Right cardiac atrium (tissue), 5 donors: Measurements from ENCODE around the gene IL3. TPM values are rescaled to one million over a fixed set of nuclear protein-coding genes. Genes with fewer than 3 reads are reported as not detected.

Experiments used
- ATAC-seq, 2 donors: fragments of 200-7000 bp; cut with Tn5 transposase; one replicate each; pipeline versions ENCODE4 v1.8.0 to v1.9.1; 2020; ENCODE audit warnings: moderate library complexity in 2 of 2, mild to moderate bottlenecking in 1 of 2
- DNase-seq, 3 donors: peaks; one replicate each; pipeline ENCODE4 v3.0.0-alpha.2; 2020
- H3K27ac ChIP-seq: one replicate; pipeline ENCODE4 v1.5.1; 2013; ENCODE audit warnings: mild to moderate bottlenecking, low read length, control low read depth, moderate library complexity
- H3K27me3 ChIP-seq: one replicate; pipeline ENCODE4 v1.6.1; 2013; ENCODE audit not compliant: control insufficient read depth, insufficient read depth
- H3K4me1 ChIP-seq: one replicate; pipeline ENCODE4 v1.6.1; 2013; ENCODE audit warnings: low read length; ENCODE audit not compliant: control insufficient read depth, insufficient read depth
- H3K4me3 ChIP-seq: one replicate; pipeline ENCODE4 v1.5.1; 2013; ENCODE audit warnings: low read length, control low read depth
- H3K9me3 ChIP-seq: one replicate; pipeline ENCODE4 v1.6.1; 2013; ENCODE audit warnings: low read length; ENCODE audit not compliant: control insufficient read depth
- WGBS: extraction: QIAGEN DNeasy Blood & Tissue Kit; methylation state at CpG from one replicate; pipeline ENCODE4 v1.1.7; 2013; 5-methylcytosine and 5-hydroxymethylcytosine counted together
- intact Hi-C, 4 donors: fragments of 100-400 bp; cut with DNase I; formaldehyde crosslinking; loops; one replicate each; pipeline versions ENCODE4 v1.11.0 to v1.14.0; 2022 to 2023
- long read RNA-seq, 4 donors: library from polyadenylated mRNA; unstranded; transcript quantifications; one replicate each; pipeline ENCODE4 v2.0.0, GENCODE V29; 2020 to 2021
- polyA plus RNA-seq: library from polyadenylated mRNA; stranded (reverse); fragments of 200-250 nt; gene quantifications from one replicate; pipeline ENCODE4 v1.2.3, GENCODE V29; 2013
- total RNA-seq, 4 donors: library from RNA; stranded (reverse); fragmentation: NEBNext Ultra II Directional; extraction: Animal tissue kit (Norgen Biotek cat#: 25700); gene quantifications; one replicate each; pipeline ENCODE4 v1.2.1, GENCODE V29; 2021
- donor health status: healthy with polysubstance abuse.
- donor health status: DM: no; HTN: yes; CAD: no.
- donor health status: DM: no; HTN: no; CAD: no.
- donor health status: DM: no; HTN: yes; CAD: no; lungs with severe emphysema.
- donor health status: DM: yes; HTN: yes; CAD: no.

IL3 gene, protein sequence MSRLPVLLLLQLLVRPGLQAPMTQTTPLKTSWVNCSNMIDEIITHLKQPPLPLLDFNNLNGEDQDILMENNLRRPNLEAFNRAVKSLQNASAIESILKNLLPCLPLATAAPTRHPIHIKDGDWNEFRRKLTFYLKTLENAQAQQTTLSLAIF
- not detected for total RNA-seq
- polyA plus RNA-seq = not detected
- long read RNA-seq, donor 1 = 0 reads
- long read RNA-seq, donor 2 = 0 reads
- long read RNA-seq, donor 3 = 0 reads
- long read RNA-seq, donor 4 = 0 reads

- Histone ChIP-seq H3K4me1 (no peaks in the 10 kb centered on the region), H3K27me3 (no peaks in the 10 kb centered on the region), H3K4me3 (no peak within 1 kb of the TSS), H3K9me3 (no peaks in the 10 kb centered on the region), H3K27ac (no peak within 1 kb of the TSS)
- no peak for DNase-seq
- ATAC-seq = no peak
- 90% methylated on average over 16 of the region's 16 CpGs for WGBS
- intact Hi-C loops = loop anchor here in 1 of 4 donors (5.0 kb wide), 1 partner anchor 72 kb away; no protein-coding TSS in a partner anchor
Observed at GRCh38 chr5:132060501-132061161, at the start of gene IL3. Gene IL3 (plus strand): TSS chr5:132060655. CDS start chr5:132060707, 52 bp downstream.

GRCh38 chr5:132010989-132011621 lies 49.4 kb upstream of the IL3 start:
- no peaks in the 10 kb centered on the region for H3K9me3 ChIP-seq
- intact Hi-C loops = no loop called here
- 4% methylated on average over 46 of the region's 46 CpGs for WGBS
- no peak for ATAC-seq
- no peak overlapping the region for H3K27ac ChIP-seq
- DNase-seq = no peak
- H3K4me3 ChIP-seq = peak overlapping the region; percentile 74
- H3K27me3 ChIP-seq = no peaks in the 10 kb centered on the region
- peaks cover 2% of the 10 kb centered on the region for H3K4me1 ChIP-seq

GRCh38 chr5:132011622-132012343 lies 48.7 kb upstream of the IL3 start, which contains the start of gene ACSL6:
Gene ACSL6 (minus strand): TSS chr5:132011658. CDS start chr5:132011553, 105 bp downstream.
- intact Hi-C loops = no loop called here
- H3K4me3 ChIP-seq = peak within 1 kb of the TSS; percentile 74
- peak; percentile 56 to 58 for ATAC-seq
- H3K9me3 ChIP-seq = no peaks in the 10 kb centered on the region
- WGBS = 3% methylated on average over 63 of the region's 63 CpGs
- no peak within 1 kb of the TSS for H3K27ac ChIP-seq
- H3K4me1 ChIP-seq = peaks cover 2% of the 10 kb centered on the region
- peak; percentile 28 to 70 (median 70) for DNase-seq
- H3K27me3 ChIP-seq = no peaks in the 10 kb centered on the region

DNA sequence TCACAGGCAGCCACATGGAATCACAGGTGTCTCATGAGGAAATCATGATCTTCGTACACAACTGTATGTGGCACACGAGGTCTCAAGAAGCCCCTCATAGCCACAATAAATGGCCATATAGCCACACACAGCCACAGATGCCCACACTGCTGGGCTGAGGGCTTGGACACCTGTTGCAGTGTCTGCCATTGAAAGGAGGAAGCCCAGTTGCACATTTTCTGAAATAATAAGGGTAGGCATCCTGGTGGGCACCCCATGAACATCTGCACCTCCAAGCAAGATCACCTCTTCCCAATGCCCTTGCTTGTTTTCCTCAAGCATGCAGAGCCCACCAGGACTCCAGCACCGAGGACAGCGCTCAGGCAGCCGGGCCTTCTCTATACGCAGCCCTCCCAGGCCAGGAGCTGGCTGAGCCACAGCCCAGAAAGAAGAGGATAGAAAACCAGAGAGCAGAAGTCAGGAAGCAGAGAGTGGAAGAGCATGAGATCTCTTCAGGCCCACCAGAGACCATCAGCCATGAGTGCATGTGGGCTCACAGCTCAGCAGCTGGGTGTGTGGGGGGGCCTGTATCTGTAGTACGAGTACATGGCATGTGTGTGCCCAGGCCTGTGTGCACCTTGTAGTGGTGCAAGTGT lies 48.0 kb upstream of the IL3 start:
- H3K27me3 ChIP-seq = no peaks in the 10 kb centered on the region

GRCh38 chr5:132013006-132013689 lies 47.3 kb upstream of the IL3 start:
- H3K9me3 ChIP-seq = no peaks in the 10 kb centered on the region
- ATAC-seq (no peak), DNase-seq (no peak)
- intact Hi-C loops = no loop called here
- no peak overlapping the region for H3K4me3 ChIP-seq
- no peaks in the 10 kb centered on the region for H3K4me1 ChIP-seq
- H3K27ac ChIP-seq = no peak overlapping the region
- 55% methylated on average over 5 of the region's 5 CpGs for WGBS
- H3K27me3 ChIP-seq = no peaks in the 10 kb centered on the region

More for the DNA sequence above, 48.0 kb upstream of the IL3 start:
- H3K4me3 ChIP-seq = no peak overlapping the region
- peaks cover 2% of the 10 kb centered on the region for H3K4me1 ChIP-seq
- no peak overlapping the region for H3K27ac ChIP-seq
- ATAC-seq = peak; percentile 37 to 53
- peak; percentile 47 to 82 (median 81) for DNase-seq
- H3K9me3 ChIP-seq = no peaks in the 10 kb centered on the region
- WGBS = 28% methylated on average over 7 of the region's 7 CpGs
- intact Hi-C loops = no loop called here

GRCh38 chr5:132013711-132014110 lies 46.7 kb upstream of the IL3 start:
- Histone ChIP-seq H3K27ac (no peak overlapping the region), H3K9me3 (no peaks in the 10 kb centered on the region), H3K27me3 (no peaks in the 10 kb centered on the region), H3K4me3 (no peak overlapping the region), H3K4me1 (no peaks in the 10 kb centered on the region)
- DNase-seq = no peak
- intact Hi-C loops = no loop called here
- no peak for ATAC-seq
- 83% methylated on average over 2 of the region's 2 CpGs for WGBS

DNA sequence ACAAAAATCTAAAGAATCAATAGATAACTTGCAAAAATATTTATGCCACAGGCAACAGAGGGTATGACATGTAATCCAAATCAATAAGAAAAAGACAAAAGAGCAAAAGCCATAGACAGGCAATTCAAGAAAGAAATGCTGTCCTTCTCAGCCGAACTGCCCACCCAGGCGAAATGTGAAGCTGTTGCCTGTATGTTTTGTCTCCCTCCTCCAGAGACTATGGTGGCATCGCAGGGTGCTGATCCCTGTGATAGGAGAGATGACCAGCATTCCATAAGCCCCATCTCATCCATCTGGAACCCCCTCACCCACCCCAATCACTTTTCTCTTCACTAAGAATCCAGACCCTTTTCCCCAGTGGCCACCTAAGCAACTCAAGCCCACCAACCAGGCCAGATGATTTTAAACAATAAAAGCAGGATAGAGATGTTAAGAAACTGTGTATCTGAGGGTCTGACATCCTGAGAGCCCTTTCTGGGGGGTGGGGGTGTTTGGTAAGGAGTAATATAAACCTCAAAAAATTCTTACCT lies 43.7 kb upstream of the IL3 start:
- intact Hi-C loops = no loop called here
- DNase-seq (no peak), ATAC-seq (no peak)
- Histone ChIP-seq H3K4me3 (no peak overlapping the region), H3K9me3 (no peaks in the 10 kb centered on the region), H3K27me3 (no peaks in the 10 kb centered on the region), H3K27ac (no peak overlapping the region), H3K4me1 (no peaks in the 10 kb centered on the region)
- 81% methylated on average over 3 of the region's 3 CpGs for WGBS

DNA sequence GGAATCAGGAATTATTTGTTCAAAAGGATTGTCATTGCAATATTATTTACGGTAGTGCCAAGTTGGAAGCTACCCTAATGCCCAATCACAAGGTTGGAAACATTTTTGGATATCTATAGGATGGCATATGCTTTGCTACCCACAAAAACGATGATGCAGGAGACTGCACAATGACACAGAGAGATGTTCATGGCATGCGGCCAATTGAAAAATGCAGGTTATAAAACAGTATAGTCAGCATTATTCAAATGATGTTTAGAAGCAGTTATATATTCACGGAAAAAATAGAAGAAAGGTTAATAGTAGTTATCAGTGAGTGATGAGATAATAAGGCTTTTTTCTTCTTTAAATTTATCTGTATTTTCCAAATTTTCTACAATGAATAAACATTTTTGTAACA lies 43.1 kb upstream of the IL3 start:
- no peak overlapping the region for H3K27ac ChIP-seq
- DNase-seq (no peak), ATAC-seq (no peak)
- H3K4me1 ChIP-seq = no peaks in the 10 kb centered on the region
- no peak overlapping the region for H3K4me3 ChIP-seq
- no peaks in the 10 kb centered on the region for H3K9me3 ChIP-seq
- H3K27me3 ChIP-seq = no peaks in the 10 kb centered on the region
- intact Hi-C loops = no loop called here
- WGBS = 33% methylated on average over 4 of the region's 4 CpGs

DNA sequence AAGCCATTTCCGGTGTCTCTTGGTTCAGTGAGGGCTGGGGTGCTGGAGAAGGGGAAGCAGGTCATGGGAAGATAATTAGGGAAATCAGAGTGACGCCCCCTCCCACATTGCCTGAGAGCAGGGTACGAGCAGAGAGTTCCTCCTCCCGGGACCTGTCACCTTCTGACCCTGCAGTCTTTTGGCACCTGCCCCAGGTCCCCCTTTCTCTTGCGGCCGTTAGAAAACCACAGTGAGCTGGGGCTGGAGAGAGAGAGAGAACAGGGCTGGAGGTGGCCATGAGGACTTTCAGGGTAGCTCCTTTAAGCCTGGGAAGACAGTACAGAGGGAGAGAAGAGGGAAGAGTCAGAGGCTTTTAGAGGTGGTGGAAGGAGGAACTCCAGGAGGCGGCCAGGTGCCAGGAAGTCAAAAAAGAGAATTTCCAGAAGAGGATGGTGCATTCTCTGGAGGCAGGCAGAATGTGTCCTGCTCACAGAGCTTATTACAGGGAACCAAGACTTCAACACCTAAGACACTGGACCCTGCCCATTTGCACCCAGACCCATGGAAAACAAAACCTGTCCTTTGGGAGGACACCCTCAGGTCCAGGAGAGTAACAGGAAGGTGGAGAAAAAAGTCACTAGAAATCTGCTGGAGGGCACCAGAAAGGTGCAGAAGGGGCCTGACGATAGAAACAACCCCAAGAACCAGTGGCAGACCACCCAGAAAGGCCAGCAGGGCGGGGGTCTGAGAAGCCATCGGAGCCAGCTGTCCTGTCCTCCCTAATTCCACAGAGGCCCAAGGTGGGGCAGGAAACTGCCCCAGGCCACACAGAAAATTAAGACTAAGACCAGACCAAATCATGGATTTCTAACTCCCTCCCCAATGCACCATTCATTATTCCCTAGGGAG lies 42.5 kb upstream of the IL3 start:
- ATAC-seq (no peak), DNase-seq (no peak)
- H3K27me3 ChIP-seq = no peaks in the 10 kb centered on the region
- 29% methylated on average over 10 of the region's 10 CpGs for WGBS
- H3K27ac ChIP-seq = no peak overlapping the region
- intact Hi-C loops = no loop called here
- H3K4me1 ChIP-seq = no peaks in the 10 kb centered on the region
- H3K9me3 ChIP-seq = no peaks in the 10 kb centered on the region
- no peak overlapping the region for H3K4me3 ChIP-seq
